ENCODE results near the gene MTA2.
"Not testable (repeated sequence)": the region's sequence is repeated elsewhere in the genome, so short reads cannot be mapped to it uniquely, and the experiment has no call there.

Gene MTA2

GRCh38 chr11:62567018-62567633 is 34.5 kb downstream of the MTA2 start:
- in situ Hi-C loops (cut with MboI; ENCODE audit: low sequenced_read_pairs), result loop anchor here (10.0 kb wide), 2 partner anchors 142 to 172 kb away; no protein-coding TSS in a partner anchor

GRCh38 chr11:62566247-62566646 is 35.4 kb downstream of the MTA2 start:
- in situ Hi-C loops (cut with MboI; ENCODE audit: low sequenced_read_pairs), result loop anchor here (10.0 kb wide), 2 partner anchors 141 to 171 kb away; no protein-coding TSS in a partner anchor

GRCh38 chr11:62565100-62565802 is 36.4 kb downstream of the MTA2 start:
- in situ Hi-C loops (cut with MboI; ENCODE audit: low sequenced_read_pairs), result loop anchor here (10.0 kb wide), 2 partner anchors 140 to 170 kb away; no protein-coding TSS in a partner anchor

- in situ Hi-C loops (cut with MboI; ENCODE audit: low sequenced_read_pairs), result loop anchor here (10.0 kb wide), 2 partner anchors 137 to 167 kb away; no protein-coding TSS in a partner anchor
Observed at GRCh38 chr11:62561677-62562230, 39.9 kb downstream of the MTA2 start.

- in situ Hi-C loops (cut with MboI; ENCODE audit: low sequenced_read_pairs), result loop anchor here (10.0 kb wide), 2 partner anchors 136 to 166 kb away; no protein-coding TSS in a partner anchor
Observed at GRCh38 chr11:62560566-62561103, 41.0 kb downstream of the MTA2 start.

- in situ Hi-C loops (cut with MboI; ENCODE audit: low sequenced_read_pairs), result loop anchor here (10.0 kb wide), 2 partner anchors 135 to 165 kb away; no protein-coding TSS in a partner anchor
Observed at GRCh38 chr11:62559626-62560025, 42.0 kb downstream of the MTA2 start.

GRCh38 chr11:62559204-62559603 is 42.5 kb downstream of the MTA2 start:
- in situ Hi-C loops (cut with MboI; ENCODE audit: low sequenced_read_pairs), result no loop called here

- in situ Hi-C loops (cut with MboI; ENCODE audit: low sequenced_read_pairs), result no loop called here
Observed at GRCh38 chr11:62558669-62559068, 43.0 kb downstream of the MTA2 start.

- in situ Hi-C loops (cut with MboI; ENCODE audit: low sequenced_read_pairs), result no loop called here
Observed at GRCh38 chr11:62556875-62557631, 44.6 kb downstream of the MTA2 start.

GRCh38 chr11:62556108-62556874 is 45.4 kb downstream of the MTA2 start:
- in situ Hi-C loops (cut with MboI; ENCODE audit: low sequenced_read_pairs), result no loop called here

- in situ Hi-C loops (cut with MboI; ENCODE audit: low sequenced_read_pairs), result no loop called here
Observed at GRCh38 chr11:62555464-62556107, 46.1 kb downstream of the MTA2 start.

- in situ Hi-C loops (cut with MboI; ENCODE audit: low sequenced_read_pairs), result no loop called here
Observed at GRCh38 chr11:62554387-62555167, 47.1 kb downstream of the MTA2 start.

- in situ Hi-C loops (cut with MboI; ENCODE audit: low sequenced_read_pairs), result no loop called here
Observed at GRCh38 chr11:62553839-62554361, 47.8 kb downstream of the MTA2 start.

GRCh38 chr11:62553080-62553838 is 48.4 kb downstream of the MTA2 start:
- in situ Hi-C loops (cut with MboI; ENCODE audit: low sequenced_read_pairs), result no loop called here

- in situ Hi-C loops (cut with MboI; ENCODE audit: low sequenced_read_pairs), result no loop called here
Observed at GRCh38 chr11:62552485-62553079, 49.1 kb downstream of the MTA2 start.

GRCh38 chr11:62550478-62550877 is 51.2 kb downstream of the MTA2 start:
- in situ Hi-C loops (cut with MboI; ENCODE audit: low sequenced_read_pairs), result not testable (repeated sequence)

GRCh38 chr11:62548545-62549335 is 52.9 kb downstream of the MTA2 start:
- in situ Hi-C loops (cut with MboI; ENCODE audit: low sequenced_read_pairs), result no loop called here
